MM.1S (cell line): Measurements from ENCODE around the gene TRIOBP.

Experiments
- DNase-seq: peaks from one replicate; pipeline ENCODE4 v3.0.0-alpha.2; 2015
- H2AFZ ChIP-seq: fragments of 300-600 bp; sonication (generic); 2 replicates; pipeline ENCODE4 v1.6.0; 2016; ENCODE audit warnings: antibody characterized with exemption, low read length
- H3F3A ChIP-seq: fragments of 300-600 bp; sonication (generic); 2 replicates; pipeline ENCODE4 v1.6.1; 2016; ENCODE audit warnings: mild to moderate bottlenecking, antibody characterized with exemption, low read length, moderate library complexity, mixed read lengths; ENCODE audit not compliant: insufficient read depth
- H3K27ac ChIP-seq: fragments of 300-600 bp; sonication (generic); 2 replicates; pipeline ENCODE4 v1.5.1; 2016; ENCODE audit warnings: mild to moderate bottlenecking, low read length
- H3K27me3 ChIP-seq: fragments of 300-600 bp; sonication (generic); replicated peaks from 2 replicates; pipeline ENCODE4 v1.6.0; 2016; ENCODE audit warnings: low read length; ENCODE audit not compliant: insufficient read depth
- H3K36me3 ChIP-seq: fragments of 300-600 bp; sonication (generic); replicated peaks from 2 replicates; pipeline ENCODE4 v1.6.1; 2016; ENCODE audit warnings: mild to moderate bottlenecking, low read length, mixed read lengths; ENCODE audit not compliant: insufficient read depth
- H3K4me1 ChIP-seq: fragments of 300-600 bp; sonication (generic); 2 replicates; pipeline ENCODE4 v1.6.1; 2016; ENCODE audit warnings: low read length, mixed read lengths
- H3K4me2 ChIP-seq: fragments of 300-600 bp; sonication (generic); 2 replicates; pipeline ENCODE4 v1.6.0; 2016; ENCODE audit warnings: low read depth, low read length
- H3K4me3 ChIP-seq: fragments of 300-600 bp; sonication (generic); 2 replicates; pipeline ENCODE4 v1.5.1; 2016; ENCODE audit warnings: low read length, mixed read lengths
- H3K79me2 ChIP-seq: fragments of 300-600 bp; sonication (generic); 2 replicates; pipeline ENCODE4 v1.6.1; 2016; ENCODE audit warnings: mixed run types, low read length, mixed read lengths
- H3K9ac ChIP-seq: fragments of 300-600 bp; sonication (generic); 2 replicates; pipeline ENCODE4 v1.6.1; 2016; ENCODE audit warnings: low read length, mixed read lengths
- H3K9me2 ChIP-seq: fragments of 300-600 bp; sonication (generic); replicated peaks from 2 replicates; pipeline ENCODE4 v1.6.1; 2016; ENCODE audit warnings: mild to moderate bottlenecking, low read length, mixed read lengths; ENCODE audit not compliant: insufficient read depth
- H3K9me3 ChIP-seq: fragments of 300-600 bp; sonication (generic); replicated peaks from 2 replicates; pipeline ENCODE4 v1.6.1; 2016; ENCODE audit warnings: mild to moderate bottlenecking, low read length, mixed read lengths; ENCODE audit not compliant: insufficient read depth
- H4K20me1 ChIP-seq: fragments of 300-600 bp; sonication (generic); 2 replicates; pipeline ENCODE4 v1.6.1; 2016; ENCODE audit warnings: mild to moderate bottlenecking, low read length, moderate library complexity, mixed read lengths; ENCODE audit not compliant: insufficient read depth
- EZH2 ChIP-seq: fragments of 300-600 bp; sonication (generic); optimal IDR thresholded peaks from 2 replicates; pipeline ENCODE3; 2017; ENCODE audit warnings: low read depth, mild to moderate bottlenecking, antibody characterized with exemption, low read length, mixed read lengths
- EZH2phosphoT487 ChIP-seq: fragments of 300-600 bp; sonication (generic); IDR thresholded peaks from 2 replicates; pipeline ENCODE4 v1.6.1; 2018; ENCODE audit warnings: antibody characterized with exemption, low read length
- TF ChIP-seq, protein P1 (sequence below): fragments of 300-600 bp; sonication (generic); IDR thresholded peaks from 2 replicates; pipeline ENCODE4 v1.5.1; 2016; ENCODE audit warnings: antibody characterized with exemption, low read length, mixed read lengths

Gene TRIOBP

DNA sequence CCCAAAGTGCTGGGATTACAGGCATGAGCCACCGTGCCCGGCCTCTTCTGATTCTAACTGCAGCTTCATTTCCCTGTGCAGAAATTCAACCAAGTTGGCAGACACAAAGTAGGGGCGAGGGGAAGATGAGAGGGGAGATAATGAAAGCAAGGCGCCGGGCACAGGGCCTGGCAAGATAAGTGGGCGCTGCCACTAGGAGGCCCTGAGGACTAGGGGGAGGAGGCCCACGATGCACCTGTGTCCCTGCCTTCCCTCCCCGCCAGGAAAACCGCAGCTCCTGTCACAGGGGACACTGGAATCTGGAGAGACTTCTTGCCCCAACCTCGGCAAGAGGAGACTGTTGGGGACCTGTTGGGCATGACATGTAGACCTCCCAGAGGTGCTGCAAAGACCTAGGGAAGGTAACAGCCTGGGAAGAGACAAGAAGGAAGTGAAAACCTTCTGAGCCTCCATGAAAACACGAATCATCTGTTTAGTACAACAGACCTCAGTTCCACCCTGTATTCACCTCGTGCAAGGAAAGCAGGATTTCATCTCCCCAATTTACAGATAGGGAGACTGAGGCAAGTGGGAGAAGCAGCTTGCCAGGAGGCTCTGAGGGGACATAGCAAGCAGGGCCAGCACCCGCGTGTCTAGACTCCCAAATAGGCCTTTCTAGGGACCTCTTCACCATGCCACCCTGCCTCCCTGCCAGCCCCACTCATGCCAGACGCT lies 24.5 kb upstream of the TRIOBP start:
- TF ChIP-seq, protein P1, sequence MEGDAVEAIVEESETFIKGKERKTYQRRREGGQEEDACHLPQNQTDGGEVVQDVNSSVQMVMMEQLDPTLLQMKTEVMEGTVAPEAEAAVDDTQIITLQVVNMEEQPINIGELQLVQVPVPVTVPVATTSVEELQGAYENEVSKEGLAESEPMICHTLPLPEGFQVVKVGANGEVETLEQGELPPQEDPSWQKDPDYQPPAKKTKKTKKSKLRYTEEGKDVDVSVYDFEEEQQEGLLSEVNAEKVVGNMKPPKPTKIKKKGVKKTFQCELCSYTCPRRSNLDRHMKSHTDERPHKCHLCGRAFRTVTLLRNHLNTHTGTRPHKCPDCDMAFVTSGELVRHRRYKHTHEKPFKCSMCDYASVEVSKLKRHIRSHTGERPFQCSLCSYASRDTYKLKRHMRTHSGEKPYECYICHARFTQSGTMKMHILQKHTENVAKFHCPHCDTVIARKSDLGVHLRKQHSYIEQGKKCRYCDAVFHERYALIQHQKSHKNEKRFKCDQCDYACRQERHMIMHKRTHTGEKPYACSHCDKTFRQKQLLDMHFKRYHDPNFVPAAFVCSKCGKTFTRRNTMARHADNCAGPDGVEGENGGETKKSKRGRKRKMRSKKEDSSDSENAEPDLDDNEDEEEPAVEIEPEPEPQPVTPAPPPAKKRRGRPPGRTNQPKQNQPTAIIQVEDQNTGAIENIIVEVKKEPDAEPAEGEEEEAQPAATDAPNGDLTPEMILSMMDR: peak; percentile 36
- TF ChIP-seq EZH2phosphoT487: no peak
- Histone ChIP-seq H3K36me3 (no peaks in the 10 kb centered on the region), H3F3A (peaks cover 32% of the 10 kb centered on the region), H4K20me1 (no peaks in the 10 kb centered on the region), H3K79me2 (peaks cover 15% of the 10 kb centered on the region; the same call in 1 of the 2 replicates), H3K27ac (peak overlapping the region; percentile 18; the same call in 1 of the 2 replicates), H3K4me2 (peak overlapping the region; percentile 44; the same call in 1 of the 2 replicates), H3K4me3 (peak overlapping the region; percentile 5; the same call in 1 of the 2 replicates), H3K9me2 (no peaks in the 10 kb centered on the region), H3K9ac (peak overlapping the region; percentile 9; the same call in 1 of the 2 replicates), H3K9me3 (no peaks in the 10 kb centered on the region), H2AFZ (peak overlapping the region; percentile 52), H3K4me1 (peaks cover 19% of the 10 kb centered on the region), H3K27me3 (no peaks in the 10 kb centered on the region)
- no peak for DNase-seq

DNA sequence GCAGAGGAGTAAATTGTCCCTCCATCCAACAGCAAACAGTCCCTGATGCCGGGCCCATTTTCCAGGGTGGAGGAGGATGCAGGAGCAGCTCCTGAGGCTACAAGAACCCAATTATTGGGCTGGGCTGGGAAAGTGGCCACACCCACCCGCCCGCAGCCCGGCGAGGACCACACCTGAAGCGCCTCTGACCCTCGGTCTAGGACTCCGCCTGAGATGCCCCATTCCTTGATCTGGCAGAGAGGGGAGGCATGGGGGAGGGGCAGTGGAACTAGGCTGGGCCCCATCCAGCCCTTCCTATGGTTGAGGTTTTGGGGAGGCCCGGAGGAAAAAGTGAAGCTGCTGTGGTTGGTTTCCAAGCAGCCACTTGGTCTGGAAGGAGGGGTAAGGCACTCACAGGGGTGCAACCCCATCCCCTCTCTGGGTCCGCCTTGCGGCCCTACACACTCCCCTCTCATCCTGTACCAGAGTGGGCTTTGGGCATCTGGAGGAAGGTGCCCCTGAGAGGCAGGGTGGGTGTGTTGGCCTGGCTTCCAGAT lies 23.9 kb upstream of the TRIOBP start:
- no peak overlapping the region for H3K4me2 ChIP-seq
- H3K9me2 ChIP-seq: no peaks in the 10 kb centered on the region
- DNase-seq: no peak
- H3K4me1 ChIP-seq: peaks cover 19% of the 10 kb centered on the region
- peaks cover 32% of the 10 kb centered on the region for H3F3A ChIP-seq
- TF ChIP-seq EZH2 (no peak), EZH2phosphoT487 (no peak)
- TF ChIP-seq, protein P1: no peak
- peaks cover 17% of the 10 kb centered on the region for H3K79me2 ChIP-seq
- H3K9me3 ChIP-seq: no peaks in the 10 kb centered on the region
- no peak overlapping the region for H2AFZ ChIP-seq
- no peaks in the 10 kb centered on the region for H4K20me1 ChIP-seq
- H3K27ac ChIP-seq: no peak overlapping the region
- H3K27me3 ChIP-seq: no peaks in the 10 kb centered on the region
- H3K4me3 ChIP-seq: no peak overlapping the region
- H3K9ac ChIP-seq: no peak overlapping the region
- no peaks in the 10 kb centered on the region for H3K36me3 ChIP-seq

DNA sequence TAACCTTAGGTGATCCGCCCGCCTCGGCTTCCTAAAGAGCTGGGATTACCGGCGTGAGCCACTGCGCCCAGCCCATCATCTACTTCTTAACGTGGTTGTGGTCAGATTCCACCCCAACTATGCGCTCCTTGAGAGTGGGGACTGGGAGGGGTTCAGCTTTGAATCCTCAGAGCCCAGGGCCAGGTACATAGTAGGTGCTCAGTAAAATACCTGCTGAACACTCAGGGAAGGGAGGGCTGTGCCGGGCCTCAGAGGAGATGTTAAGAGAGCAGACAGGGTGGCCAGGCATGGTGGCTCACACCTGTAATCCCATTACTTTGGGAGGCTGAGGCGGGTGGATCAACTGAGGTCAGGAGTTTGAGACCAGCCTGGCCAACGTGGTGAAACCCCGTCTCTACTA lies 22.6 kb upstream of the TRIOBP start:
- Histone ChIP-seq H3K9me2 (no peaks in the 10 kb centered on the region), H3K36me3 (no peaks in the 10 kb centered on the region), H3K4me1 (peaks cover 23% of the 10 kb centered on the region), H3K9me3 (no peaks in the 10 kb centered on the region), H3K4me3 (no peak overlapping the region), H3K27ac (no peak overlapping the region), H3K4me2 (no peak overlapping the region), H3F3A (peaks cover 32% of the 10 kb centered on the region), H4K20me1 (no peaks in the 10 kb centered on the region), H3K79me2 (peaks cover 21% of the 10 kb centered on the region), H3K9ac (no peak overlapping the region), H3K27me3 (no peaks in the 10 kb centered on the region), H2AFZ (no peak overlapping the region)
- DNase-seq: no peak
- TF ChIP-seq, protein P1: no peak
- no peak for TF ChIP-seq EZH2phosphoT487
- no peak for TF ChIP-seq EZH2
